HG02970 (cell line): ENCODE data around the gene CCL25.

Experiments
- ATAC-seq: cut with Tn5 transposase; IDR thresholded peaks from one replicate; pipeline ENCODE4 v1.9.1; 2021; ENCODE audit warnings: mild to moderate bottlenecking, moderate library complexity, moderate number of reproducible peaks; ENCODE audit not compliant: unreplicated experiment, low FRiP score

CCL25 gene

GRCh38 chr19:8044018-8044417 is 8.5 kb upstream of the CCL25 start:
- no peak for ATAC-seq

- ATAC-seq: no peak
These were observed 6.5 kb upstream of the CCL25 start for GRCh38 chr19:8045872-8046568.

- ATAC-seq: no peak
These were observed 5.9 kb upstream of the CCL25 start for GRCh38 chr19:8046569-8047165.

- peak; percentile 85 for ATAC-seq
These were observed 2.1 kb upstream of the CCL25 start for GRCh38 chr19:8050274-8051096.

GRCh38 chr19:8054169-8054568 is 1.6 kb downstream of the CCL25 start:
- no peak for ATAC-seq

GRCh38 chr19:8056533-8056932 is 4.0 kb downstream of the CCL25 start:
- no peak for ATAC-seq

- no peak for ATAC-seq
These were observed 5.1 kb downstream of the CCL25 start for GRCh38 chr19:8057545-8058270.

- ATAC-seq: no peak
These were observed 12.6 kb downstream of the CCL25 start for GRCh38 chr19:8064911-8065874.

GRCh38 chr19:8065875-8066261 is 13.3 kb downstream of the CCL25 start:
- no peak for ATAC-seq

GRCh38 chr19:8069096-8069973 is 16.8 kb downstream of the CCL25 start:
- ATAC-seq: no peak

GRCh38 chr19:8071912-8072311 is 19.4 kb downstream of the CCL25 start:
- ATAC-seq: no peak

GRCh38 chr19:8074501-8074900 is 21.9 kb downstream of the CCL25 start:
- ATAC-seq: no peak

GRCh38 chr19:8075158-8076074 is 22.9 kb downstream of the CCL25 start:
- no peak for ATAC-seq

GRCh38 chr19:8079988-8080387 is 27.4 kb downstream of the CCL25 start:
- ATAC-seq: no peak

- no peak for ATAC-seq
These were observed 28.3 kb downstream of the CCL25 start for GRCh38 chr19:8080832-8081231.

- ATAC-seq: no peak
These were observed 29.3 kb downstream of the CCL25 start for GRCh38 chr19:8081569-8082550.

GRCh38 chr19:8083141-8083540 is 30.6 kb downstream of the CCL25 start:
- ATAC-seq: no peak
